K562 (cell line): ENCODE results near the gene WWC2. TPM values are rescaled to one million over a fixed set of nuclear protein-coding genes. Genes with fewer than 3 reads are reported as not detected.

Experiments used
- ATAC-seq: fragments of 200-7000 bp; cut with Tn5 transposase; 3 replicates; pipeline ENCODE4 v1.9.1; 2020; ENCODE audit warnings: moderate library complexity
- BruUV-seq: library from RNA; stranded (reverse); fragments of 400-500 nt; replicated peaks from 2 replicates; lab custom pipeline; 2021; lab: Mats Ljungman, UMichigan
- CTCF ChIA-PET: fragments of 300-600 bp; formaldehyde crosslinking; extraction: SDS; loops from one replicate; lab custom pipeline; 2021; ENCODE audit warnings: low intra/inter-chr PET ratio; lab: Yijun Ruan, JAX
- POLR2A ChIA-PET: fragments of 300-600, 350-650 bp; sonication (Branson Sonifier 250); formaldehyde crosslinking; extraction: SDS; loops from one replicate; lab custom pipeline; 2021; ENCODE audit warnings: antibody characterized with exemption, inconsistent platforms; lab: Yijun Ruan, JAX
- DNase-seq, 4 experiments: peaks; one replicate each; pipeline versions ENCODE4 v3.0.0 to v3.0.0-alpha.2; 2011 to 2018; ENCODE audit warnings: low spot score in 3 of 4, mixed read lengths in 3 of 4; ENCODE audit errors: extremely low read depth in 1 of 4
- FAIRE-seq: peaks from 2 replicates; lab custom pipeline; 2011; peaks lifted over from hg19 to GRCh38; lab: Jason Lieb, UNC
- H2AFZ ChIP-seq: 2 replicates; pipeline ENCODE4 v1.6.0; 2011; ENCODE audit warnings: low read depth, low read length, control low read depth, inconsistent platforms
- H3K27ac ChIP-seq: fragments of 200-600 bp; 3 replicates; pipeline ENCODE4 v1.8.0; 2011; ENCODE audit warnings: low read depth, mild to moderate bottlenecking, control low read depth, inconsistent platforms, low read length, moderate library complexity, mixed read lengths; ENCODE audit errors: extremely low read depth
- H3K27me3 ChIP-seq, 2 experiments: fragments of 300-600 bp in 1 of 2; 2 replicates in 1 of 2; 3 replicates in 1 of 2; pipeline versions ENCODE4 v1.6.0 to v1.8.0; 2011; ENCODE audit warnings: inconsistent platforms in 2 of 2, low read length in 2 of 2, mild to moderate bottlenecking in 1 of 2, mixed read lengths in 1 of 2, moderate library complexity in 1 of 2; ENCODE audit not compliant: control insufficient read depth in 2 of 2, insufficient read depth in 2 of 2
- H3K36me3 ChIP-seq: fragments of 300-600 bp; 3 replicates; pipeline ENCODE4 v1.8.0; 2011; ENCODE audit warnings: mild to moderate bottlenecking, low read length, inconsistent platforms; ENCODE audit not compliant: control insufficient read depth, insufficient read depth
- H3K4me1 ChIP-seq, 2 experiments: fragments of 200-600 bp in 1 of 2; replicated peaks in 1 of 2; 2 replicates in 1 of 2; 3 replicates in 1 of 2; pipeline versions ENCODE4 v1.5.1 to v1.8.0; 2011; ENCODE audit warnings: inconsistent platforms in 2 of 2, low read length in 2 of 2, mild to moderate bottlenecking in 1 of 2, mixed read lengths in 1 of 2, moderate library complexity in 1 of 2; ENCODE audit not compliant: control insufficient read depth in 2 of 2, insufficient read depth in 2 of 2
- H3K4me2 ChIP-seq: 2 replicates; pipeline ENCODE4 v1.6.1; 2011; ENCODE audit warnings: low read length, control low read depth, inconsistent platforms, mixed read lengths; ENCODE audit not compliant: insufficient read depth
- H3K4me3 ChIP-seq: fragments of 200-600 bp; sonication (generic), shearing (Covaris generic); 2 replicates; pipeline ENCODE4 v1.5.1; 2016; ENCODE audit warnings: control low read depth, inconsistent platforms
- H3K79me2 ChIP-seq: fragments of 200-600 bp; 3 replicates; pipeline ENCODE4 v1.8.0; 2011; ENCODE audit warnings: low read length, inconsistent platforms; ENCODE audit not compliant: control insufficient read depth, insufficient read depth
- H3K9ac ChIP-seq, 2 experiments: 2 replicates each; pipeline versions ENCODE4 v1.6.0 to v1.6.1; 2011; ENCODE audit warnings: low read depth in 2 of 2, low read length in 2 of 2, control low read depth in 1 of 2, inconsistent platforms in 1 of 2, mild to moderate bottlenecking in 1 of 2, mixed read lengths in 1 of 2; ENCODE audit not compliant: insufficient read depth in 1 of 2
- H3K9me1 ChIP-seq: one replicate; pipeline ENCODE4 v1.6.0; 2011; ENCODE audit warnings: inconsistent platforms, mild to moderate bottlenecking, low read length, moderate library complexity; ENCODE audit not compliant: control insufficient read depth, insufficient read depth
- H3K9me3 ChIP-seq: replicated peaks from 2 replicates; pipeline ENCODE4 v1.5.1; 2011; ENCODE audit warnings: low read depth, low read length, inconsistent platforms; ENCODE audit not compliant: control insufficient read depth, insufficient read depth
- H4K20me1 ChIP-seq: replicated peaks from 2 replicates; pipeline ENCODE4 v1.6.1; 2011; ENCODE audit warnings: low read length, inconsistent platforms, mixed read lengths; ENCODE audit not compliant: control insufficient read depth, insufficient read depth
- C11orf30 ChIP-seq: fragments of 450-650 bp; IDR thresholded peaks from 2 replicates; pipeline ENCODE4 v1.6.1; 2016; ENCODE audit warnings: low read depth, mild to moderate bottlenecking
- CHD4 ChIP-seq: fragments of 200-600 bp; sonication (generic); IDR thresholded peaks from 3 replicates; pipeline ENCODE4 v1.6.1; 2012; ENCODE audit warnings: low read depth, mild to moderate bottlenecking, mixed read lengths, low read length, inconsistent platforms; ENCODE audit not compliant: insufficient read depth, insufficient replicate concordance, poor library complexity, severe bottlenecking
- MAFG ChIP-seq: fragments of 450-650 bp; conservative IDR thresholded peaks from 2 replicates; pipeline ENCODE4 v1.6.1; 2016; ENCODE audit warnings: missing genetic modification characterization, missing compliant biosample characterization
- NFE2L1 ChIP-seq: fragments of 450-650 bp; IDR thresholded peaks from 2 replicates; pipeline ENCODE4 v1.6.1; 2016; ENCODE audit warnings: missing genetic modification characterization, low read depth, mild to moderate bottlenecking, missing compliant biosample characterization, moderate library complexity, borderline replicate concordance
- PYGO2 ChIP-seq: fragments of 450-650 bp; IDR thresholded peaks from 2 replicates; pipeline ENCODE4 v1.6.1; 2016; ENCODE audit warnings: mild to moderate bottlenecking, missing genetic modification characterization, moderate library complexity, missing compliant biosample characterization
- RBM15 ChIP-seq: fragments of 200-400 bp; formaldehyde crosslinking; IDR thresholded peaks from 2 replicates; pipeline ENCODE4 v1.6.1; 2018; ENCODE audit warnings: mild to moderate bottlenecking, low read length, moderate library complexity; ENCODE audit not compliant: insufficient read depth
- ZNF316 ChIP-seq: fragments of 450-650 bp; IDR thresholded peaks from 2 replicates; pipeline ENCODE4 v1.6.1; 2016
- WGBS: fragments of 100-300 bp; shearing (Covaris generic); methylation state at CpG from one replicate; pipeline ENCODE4 v1.1.6; 2016; ENCODE audit warnings: low coverage, mixed read lengths; ENCODE audit not compliant: insufficient coverage; ENCODE audit errors: missing lambda C conversion rate; 5-methylcytosine and 5-hydroxymethylcytosine counted together
- in situ Hi-C: fragments of 300-500 bp; cut with MboI; formaldehyde crosslinking; loops from 4 replicates; pipeline ENCODE4 v1.15.0; 2018; ENCODE audit warnings: inconsistent platforms, mixed read lengths
- intact Hi-C: fragments of 100-400 bp; cut with micrococcal nuclease; formaldehyde crosslinking; loops from 2 replicates; pipeline ENCODE4 v1.14.2; 2022
- polyA plus RNA-seq, 8 experiments: library from polyadenylated mRNA; depleted of rRNA in 4 of 8; stranded (reverse) in 5 of 8; unstranded in 3 of 8; fragments of >200 nt; fragmentation: Nextera tagmentation in 2 of 8; fragmentation: Illumina TruSeq in 1 of 8; extraction: Ambion mirVana in 2 of 8; extraction: Trizol in 1 of 8; gene quantifications; 2 replicates each; pipeline versions ENCODE4 v1.2.1 to v1.2.3, GENCODE V29; 2011 to 2014; ENCODE audit warnings: inconsistent platforms in 1 of 8, missing spikeins in 1 of 8
- total RNA-seq, 7 experiments: library from RNA; depleted of rRNA in 6 of 7; stranded (reverse); fragments of >200 nt in 6 of 7; fragmentation: Illumina TruSeq in 2 of 7; extraction: Trizol in 2 of 7; gene quantifications; 2 replicates each; pipeline versions ENCODE4 v1.2.1 to v1.2.3, GENCODE V29; 2011 to 2021; ENCODE audit warnings: low replicate concordance in 1 of 7
- TF ChIP-seq, protein P1 (sequence below), 2 experiments: IDR thresholded peaks; 2 replicates each; pipeline ENCODE4 v1.6.1; 2011; ENCODE audit warnings: borderline replicate concordance in 1 of 2, control low read depth in 1 of 2, low read depth in 1 of 2, low read length in 1 of 2, mild to moderate bottlenecking in 1 of 2, mixed read lengths in 1 of 2, moderate library complexity in 1 of 2; ENCODE audit not compliant: insufficient read depth in 1 of 2, insufficient read length in 1 of 2, poor library complexity in 1 of 2, severe bottlenecking in 1 of 2; ENCODE audit errors: extremely low read depth in 1 of 2

The WWC2 gene
- total and polyA plus RNA-seq, 9 of the 15 experiments (the other 6 are each of a cell fraction or from before 2014, with no cell fraction given), result 3.7 to 39.4 (median 19.6) TPM

GRCh38 chr4:183204793-183205192 lies 105.7 kb downstream of the WWC2 start:
- H3K4me1 ChIP-seq, result no peaks in the 10 kb centered on the region
- POLR2A ChIA-PET, result no interaction called here
- H3K9ac ChIP-seq, result no peak overlapping the region
- H3K27ac ChIP-seq, result no peak overlapping the region
- CTCF ChIA-PET, result no interaction called here
- no peak overlapping the region for H2AFZ ChIP-seq
- ATAC-seq (no peak), DNase-seq (no peak), FAIRE-seq (peak; percentile 6)
- intact Hi-C loops (no loop called here), in situ Hi-C loops (no loop called here)
- no peaks in the 10 kb centered on the region; the same call in 1 of the 2 replicates for H4K20me1 ChIP-seq
- TF ChIP-seq, protein P1, sequence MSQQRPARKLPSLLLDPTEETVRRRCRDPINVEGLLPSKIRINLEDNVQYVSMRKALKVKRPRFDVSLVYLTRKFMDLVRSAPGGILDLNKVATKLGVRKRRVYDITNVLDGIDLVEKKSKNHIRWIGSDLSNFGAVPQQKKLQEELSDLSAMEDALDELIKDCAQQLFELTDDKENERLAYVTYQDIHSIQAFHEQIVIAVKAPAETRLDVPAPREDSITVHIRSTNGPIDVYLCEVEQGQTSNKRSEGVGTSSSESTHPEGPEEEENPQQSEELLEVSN (IDR thresholded peaks at IDR 0.05; ENCODE audit: borderline replicate concordance in 1 of 2, extremely low read depth in 1 of 2, insufficient read depth in 1 of 2, insufficient read length in 1 of 2, low read depth in 1 of 2, low read length in 1 of 2, poor library complexity in 1 of 2, severe bottlenecking in 1 of 2), result no peak
- no peak for TF ChIP-seq RBM15
- TF ChIP-seq NFE2L1 (tag), result no peak
- no peak for TF ChIP-seq PYGO2
- TF ChIP-seq CHD4, result no peak
- peak; percentile 80 for TF ChIP-seq ZNF316
- peak; percentile 59 for TF ChIP-seq C11orf30
- 0 out of 2 replicates have a peak, but pooled peaks have one; percentile 34 for TF ChIP-seq MAFG
- H3K36me3 ChIP-seq, result no peaks in the 10 kb centered on the region; the same call in 2 of the 3 replicates
- H3K79me2 ChIP-seq, result no peaks in the 10 kb centered on the region
- no peaks in the 10 kb centered on the region for H3K9me3 ChIP-seq
- H3K4me3 ChIP-seq, result no peak overlapping the region
- no TSS peak for BruUV-seq
- no peaks in the 10 kb centered on the region for H3K9me1 ChIP-seq
- H3K27me3 ChIP-seq, result no peaks in the 10 kb centered on the region
- 77% methylated on average over 2 of the region's 2 CpGs for WGBS
- H3K4me2 ChIP-seq, result no peak overlapping the region
